RWPE1 (cell line): ENCODE data around the gene FAM13A.
"Not testable (repeated sequence)": the region's sequence is repeated elsewhere in the genome, so short reads cannot be mapped to it uniquely, and the experiment has no call there.

Source experiments
- CTCF ChIA-PET: fragments of 350-600 bp; sonication (Branson Sonifier 250); formaldehyde crosslinking; extraction: SDS; loops from one replicate; lab custom pipeline; 2021; lab: Yijun Ruan, JAX
- POLR2A ChIA-PET: fragments of 400-600 bp; formaldehyde crosslinking; extraction: SDS; loops from one replicate; lab custom pipeline; 2020; ENCODE audit warnings: antibody characterized with exemption; ENCODE audit not compliant: low non-redundant PET; lab: Yijun Ruan, JAX
- DNase-seq: peaks from one replicate; pipeline ENCODE4 v3.0.0; 2012; ENCODE audit warnings: low spot score
- H3K27ac ChIP-seq: fragments of 450-650 bp; 2 replicates; pipeline ENCODE4 v1.5.1; 2017
- TF ChIP-seq, protein P1 (sequence below): fragments of 450-650 bp; conservative IDR thresholded peaks from 2 replicates; pipeline ENCODE4 v1.5.1; 2017; ENCODE audit warnings: low read depth, mild to moderate bottlenecking

FAM13A gene

GRCh38 chr4:89021684-89022083 is 35.3 kb downstream of the FAM13A start:
- no peak for DNase-seq
- ChIA-PET CTCF (interaction anchor here (4.6 kb wide), 1 partner anchor 204 kb away, joined by 89 read pairs; no protein-coding TSS in a partner anchor), POLR2A (no interaction called here)
- no peak overlapping the region for H3K27ac ChIP-seq
- TF ChIP-seq, protein P1, sequence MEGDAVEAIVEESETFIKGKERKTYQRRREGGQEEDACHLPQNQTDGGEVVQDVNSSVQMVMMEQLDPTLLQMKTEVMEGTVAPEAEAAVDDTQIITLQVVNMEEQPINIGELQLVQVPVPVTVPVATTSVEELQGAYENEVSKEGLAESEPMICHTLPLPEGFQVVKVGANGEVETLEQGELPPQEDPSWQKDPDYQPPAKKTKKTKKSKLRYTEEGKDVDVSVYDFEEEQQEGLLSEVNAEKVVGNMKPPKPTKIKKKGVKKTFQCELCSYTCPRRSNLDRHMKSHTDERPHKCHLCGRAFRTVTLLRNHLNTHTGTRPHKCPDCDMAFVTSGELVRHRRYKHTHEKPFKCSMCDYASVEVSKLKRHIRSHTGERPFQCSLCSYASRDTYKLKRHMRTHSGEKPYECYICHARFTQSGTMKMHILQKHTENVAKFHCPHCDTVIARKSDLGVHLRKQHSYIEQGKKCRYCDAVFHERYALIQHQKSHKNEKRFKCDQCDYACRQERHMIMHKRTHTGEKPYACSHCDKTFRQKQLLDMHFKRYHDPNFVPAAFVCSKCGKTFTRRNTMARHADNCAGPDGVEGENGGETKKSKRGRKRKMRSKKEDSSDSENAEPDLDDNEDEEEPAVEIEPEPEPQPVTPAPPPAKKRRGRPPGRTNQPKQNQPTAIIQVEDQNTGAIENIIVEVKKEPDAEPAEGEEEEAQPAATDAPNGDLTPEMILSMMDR, result no peak

GRCh38 chr4:89021062-89021461 is 35.9 kb downstream of the FAM13A start:
- ChIA-PET POLR2A (no interaction called here), CTCF (interaction anchor here (1.0 to 4.6 kb wide), 2 partner anchors 202 to 203 kb away, joined by 5 to 89 read pairs; no protein-coding TSS in a partner anchor)
- H3K27ac ChIP-seq, result no peak overlapping the region
- TF ChIP-seq, protein P1, result no peak
- DNase-seq, result no peak

GRCh38 chr4:89014897-89015296 is 42.1 kb downstream of the FAM13A start:
- POLR2A ChIA-PET, H3K27ac ChIP-seq, DNase-seq, CTCF ChIA-PET: not testable (repeated sequence)

DNA sequence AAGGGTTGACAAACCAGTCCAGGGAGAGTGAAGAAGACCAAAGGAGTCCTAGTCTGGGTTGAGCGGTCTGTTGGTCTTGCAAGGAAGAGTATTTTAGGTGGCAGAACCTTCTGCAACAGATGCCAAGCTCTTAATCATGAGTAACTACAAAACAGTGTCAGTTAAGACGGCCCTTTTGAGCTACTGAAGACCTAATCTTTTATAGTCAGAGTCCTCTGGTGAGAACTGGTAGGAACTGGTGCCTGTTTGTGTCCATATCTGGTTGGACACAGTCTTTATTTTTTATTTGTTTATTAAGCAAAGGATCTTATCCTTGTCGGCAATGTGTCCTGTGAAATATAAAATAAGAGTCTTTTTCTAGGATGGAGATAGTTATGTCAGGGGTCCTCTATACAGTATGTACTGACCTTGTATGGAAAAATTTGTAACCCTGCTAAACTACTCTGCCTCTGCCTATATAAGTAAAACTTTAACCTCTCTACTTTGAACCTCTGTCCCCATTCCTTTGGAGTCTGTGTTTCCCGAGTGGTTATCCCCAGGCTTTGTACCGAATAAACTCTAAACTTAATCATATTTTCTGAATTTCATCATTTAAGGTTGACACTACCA is 47.1 kb downstream of the FAM13A start:
- TF ChIP-seq, protein P1, result no peak
- POLR2A ChIA-PET, result no interaction called here
- CTCF ChIA-PET, result no interaction called here
- no peak overlapping the region for H3K27ac ChIP-seq
- no peak for DNase-seq

GRCh38 chr4:89009115-89009514 is 47.9 kb downstream of the FAM13A start:
- TF ChIP-seq, protein P1, result no peak
- CTCF ChIA-PET, result no interaction called here
- no peak for DNase-seq
- H3K27ac ChIP-seq, result no peak overlapping the region
- POLR2A ChIA-PET, result no interaction called here

GRCh38 chr4:89008166-89008565 is 48.8 kb downstream of the FAM13A start:
- ChIA-PET POLR2A (no interaction called here), CTCF (no interaction called here)
- no peak overlapping the region for H3K27ac ChIP-seq
- no peak for DNase-seq
- TF ChIP-seq, protein P1, result no peak

- TF ChIP-seq, protein P1, result no peak
- no peak overlapping the region for H3K27ac ChIP-seq
- DNase-seq, result no peak
- CTCF ChIA-PET, result no interaction called here
- POLR2A ChIA-PET, result no interaction called here
Observed at GRCh38 chr4:89007338-89007939, 49.5 kb downstream of the FAM13A start.
